Stomach (tissue), 4 donors: ENCODE results near the gene PRADC1.
A peak's percentile ranks its signal among the peaks of the same experiment; 100 is the strongest.

ENCODE experiments used
- EP300 ChIP-seq: sonication (generic); formaldehyde crosslinking; IDR thresholded peaks from one replicate; pipeline ENCODE4 v1.6.1; 2017; ENCODE audit warnings: antibody characterized with exemption
- POLR2A ChIP-seq, 4 donors: fragments of 450-650 bp; IDR thresholded peaks; one replicate each; pipeline ENCODE4 v1.6.1; 2016; ENCODE audit warnings: antibody characterized with exemption in 4 of 4, control low read depth in 2 of 4, mild to moderate bottlenecking in 1 of 4, moderate library complexity in 1 of 4
- POLR2AphosphoS5 ChIP-seq, 3 donors: sonication (generic); formaldehyde crosslinking; IDR thresholded peaks; one replicate each; pipeline ENCODE4 v1.6.1; 2016; ENCODE audit warnings: antibody characterized with exemption in 3 of 3
- TF ChIP-seq, protein P1 (sequence below), 7 experiments: fragments of 450-650 bp in 4 of 7; fragments of 200-600 bp in 3 of 7; sonication (generic) in 3 of 7; IDR thresholded peaks; one replicate each; pipeline ENCODE4 v1.5.1; 2016 to 2019; ENCODE audit warnings: antibody characterized with exemption in 7 of 7, control low read depth in 2 of 7, mild to moderate bottlenecking in 1 of 7

GRCh38 chr2:73233932-73234832 is 1.1 kb upstream of the PRADC1 start, which contains the start of gene CCT7:
- TF ChIP-seq EP300, result no peak
- TF ChIP-seq, protein P1, sequence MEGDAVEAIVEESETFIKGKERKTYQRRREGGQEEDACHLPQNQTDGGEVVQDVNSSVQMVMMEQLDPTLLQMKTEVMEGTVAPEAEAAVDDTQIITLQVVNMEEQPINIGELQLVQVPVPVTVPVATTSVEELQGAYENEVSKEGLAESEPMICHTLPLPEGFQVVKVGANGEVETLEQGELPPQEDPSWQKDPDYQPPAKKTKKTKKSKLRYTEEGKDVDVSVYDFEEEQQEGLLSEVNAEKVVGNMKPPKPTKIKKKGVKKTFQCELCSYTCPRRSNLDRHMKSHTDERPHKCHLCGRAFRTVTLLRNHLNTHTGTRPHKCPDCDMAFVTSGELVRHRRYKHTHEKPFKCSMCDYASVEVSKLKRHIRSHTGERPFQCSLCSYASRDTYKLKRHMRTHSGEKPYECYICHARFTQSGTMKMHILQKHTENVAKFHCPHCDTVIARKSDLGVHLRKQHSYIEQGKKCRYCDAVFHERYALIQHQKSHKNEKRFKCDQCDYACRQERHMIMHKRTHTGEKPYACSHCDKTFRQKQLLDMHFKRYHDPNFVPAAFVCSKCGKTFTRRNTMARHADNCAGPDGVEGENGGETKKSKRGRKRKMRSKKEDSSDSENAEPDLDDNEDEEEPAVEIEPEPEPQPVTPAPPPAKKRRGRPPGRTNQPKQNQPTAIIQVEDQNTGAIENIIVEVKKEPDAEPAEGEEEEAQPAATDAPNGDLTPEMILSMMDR (IDR thresholded peaks at IDR 0.05), result no peak
- TF ChIP-seq POLR2A (IDR thresholded peaks at IDR 0.05), result peak in 2 of 4 donors; percentile 10 to 37
- peak; percentile 77 to 94 (median 87) for TF ChIP-seq POLR2AphosphoS5 (IDR thresholded peaks at IDR 0.05)
